Pulmonary artery endothelial cell (primary cell): ENCODE data around the gene TSPAN9. TPM values are rescaled to one million over a fixed set of nuclear protein-coding genes. Genes with fewer than 3 reads are reported as not detected.

Experiments
- DNase-seq: peaks from one replicate; pipeline ENCODE4 v3.0.0-alpha.2; 2011; ENCODE audit warnings: low read depth, low spot score
- total RNA-seq: library from RNA; depleted of rRNA; stranded (reverse); fragments of >200 nt; gene quantifications from 2 replicates; pipeline ENCODE4 v1.2.3, GENCODE V29; 2014

The TSPAN9 gene
- total RNA-seq, 1 donor from 2014 or later = 65.0 TPM

GRCh38 chr12:3161861-3162260, 84.7 kb downstream of the TSPAN9 start:
- DNase-seq = no peak

- DNase-seq = no peak
Measured at GRCh38 chr12:3164454-3165077, 87.4 kb downstream of the TSPAN9 start.

- DNase-seq = peak; percentile 26
Measured at GRCh38 chr12:3165078-3165980, 88.2 kb downstream of the TSPAN9 start.

- DNase-seq = no peak
Measured at GRCh38 chr12:3167636-3168035, 90.5 kb downstream of the TSPAN9 start.

GRCh38 chr12:3168223-3169221, 91.3 kb downstream of the TSPAN9 start:
- DNase-seq = no peak

- DNase-seq = no peak
Measured at GRCh38 chr12:3170423-3171194, 93.4 kb downstream of the TSPAN9 start.

- no peak for DNase-seq
Measured at GRCh38 chr12:3171195-3171591, 94.0 kb downstream of the TSPAN9 start.

GRCh38 chr12:3172124-3173007, 95.2 kb downstream of the TSPAN9 start:
- DNase-seq = no peak

GRCh38 chr12:3173008-3173553, 95.9 kb downstream of the TSPAN9 start:
- no peak for DNase-seq

GRCh38 chr12:3173912-3174311, 96.7 kb downstream of the TSPAN9 start:
- DNase-seq = no peak

- no peak for DNase-seq
Measured at GRCh38 chr12:3175238-3175637, 98.1 kb downstream of the TSPAN9 start.

GRCh38 chr12:3176754-3177153, 99.6 kb downstream of the TSPAN9 start:
- DNase-seq = no peak

GRCh38 chr12:3177778-3178425, 100.7 kb downstream of the TSPAN9 start:
- DNase-seq = no peak

GRCh38 chr12:3178671-3179313, 101.6 kb downstream of the TSPAN9 start:
- DNase-seq = no peak

- no peak for DNase-seq
Measured at GRCh38 chr12:3179731-3180130, 102.6 kb downstream of the TSPAN9 start.

GRCh38 chr12:3182426-3182825, 105.2 kb downstream of the TSPAN9 start:
- DNase-seq = no peak

- no peak for DNase-seq
Measured at GRCh38 chr12:3184485-3184884, 107.3 kb downstream of the TSPAN9 start.

GRCh38 chr12:3185260-3185870, 108.2 kb downstream of the TSPAN9 start:
- no peak for DNase-seq
